Heart left ventricle (tissue), 16 donors: ENCODE data around the gene UNC45A. TPM values are rescaled to one million over a fixed set of nuclear protein-coding genes. Genes with fewer than 3 reads are reported as not detected.

Experiments
- ATAC-seq, 4 donors: fragments of 200-7000 bp; cut with Tn5 transposase; one replicate each; pipeline ENCODE4 v1.9.1; 2020 to 2022; ENCODE audit warnings: moderate library complexity in 4 of 4, mild to moderate bottlenecking in 3 of 4, moderate number of reproducible peaks in 1 of 4
- DNase-seq, 5 donors: peaks; one replicate each; pipeline ENCODE4 v3.0.0-alpha.2; 2020
- H3K27ac ChIP-seq, 12 donors: fragments of 200-600 bp; sonication (generic) in 4 of 12; one replicate each; pipeline versions ENCODE4 v1.5.0 to v1.8.0; 2016 to 2022; ENCODE audit warnings: mild to moderate bottlenecking in 2 of 12
- H3K27me3 ChIP-seq, 9 donors: fragments of 200-600 bp; sonication (generic) in 2 of 9; one replicate each; pipeline versions ENCODE4 v1.5.1 to v1.8.0; 2016 to 2022; ENCODE audit warnings: mild to moderate bottlenecking in 3 of 9
- H3K36me3 ChIP-seq, 9 donors: fragments of 200-600 bp; sonication (generic) in 2 of 9; one replicate each; pipeline versions ENCODE4 v1.5.0 to v1.8.0; 2018 to 2022; ENCODE audit warnings: mild to moderate bottlenecking in 2 of 9
- H3K4me1 ChIP-seq, 12 donors: fragments of 200-600 bp; sonication (generic) in 4 of 12; one replicate each; pipeline versions ENCODE4 v1.5.0 to v1.8.0; 2016 to 2022; ENCODE audit warnings: mild to moderate bottlenecking in 3 of 12
- H3K4me3 ChIP-seq, 12 donors: fragments of 200-600 bp; sonication (generic) in 4 of 12; one replicate each; pipeline versions ENCODE4 v1.5.0 to v1.8.0; 2017 to 2022; ENCODE audit warnings: mild to moderate bottlenecking in 9 of 12, moderate library complexity in 4 of 12
- H3K9me3 ChIP-seq, 12 donors: fragments of 200-600 bp; sonication (generic) in 4 of 12; one replicate each; pipeline versions ENCODE4 v1.5.0 to v1.8.0; 2016 to 2022; ENCODE audit warnings: mild to moderate bottlenecking in 1 of 12
- CTCF ChIP-seq, 12 donors: fragments of 200-600 bp; sonication (generic) in 4 of 12; IDR thresholded peaks; one replicate each; pipeline versions ENCODE4 v1.5.0 to v1.8.0; 2018 to 2022; ENCODE audit warnings: antibody characterized with exemption in 12 of 12, mild to moderate bottlenecking in 5 of 12
- POLR2A ChIP-seq, 2 donors: fragments of 450-650 bp; IDR thresholded peaks; one replicate each; pipeline ENCODE4 v1.6.1; 2017; ENCODE audit warnings: antibody characterized with exemption in 2 of 2, mild to moderate bottlenecking in 2 of 2, moderate library complexity in 2 of 2
- WGBS, 4 donors: extraction: QIAGEN DNeasy Blood & Tissue Kit in 2 of 4; methylation state at CpG; one replicate each; pipeline versions ENCODE4 v1.1.5 to v1.1.7; 2013 to 2018; 5-methylcytosine and 5-hydroxymethylcytosine counted together
- intact Hi-C, 10 donors: fragments of 100-400 bp; cut with DNase I; formaldehyde crosslinking; loops; one replicate each; pipeline versions ENCODE4 v1.11.1 to v1.14.2; 2022
- polyA plus RNA-seq, 2 donors: library from polyadenylated mRNA; stranded (reverse); fragments of 200-250 nt; gene quantifications; one replicate each; pipeline ENCODE4 v1.2.3, GENCODE V29; 2013
- total RNA-seq, 9 donors: library from RNA; depleted of rRNA in 2 of 9; stranded (reverse); fragments of >200 nt in 2 of 9; fragmentation: NEBNext Ultra II Directional in 3 of 9; extraction: Animal tissue kit (Norgen Biotek cat#: 25700) in 3 of 9; gene quantifications; one replicate each; pipeline versions ENCODE4 v1.1.0 to v1.2.4, GENCODE V29; 2016 to 2023
- donor health status: ischemic (EF 13 %, LVEDD 7.1; RV severe dilation, severe dysfunction).
- donor health status: healthy with polysubstance abuse.
- donor health status: DM: no; HTN: yes; CAD: no.
- donor health status: DM: no; HTN: no; CAD: no.
- donor health status: ischemic (EF 25% LVEDD 6.9; RV normal size, moderate dysfunction).
- donor health status: ischemic (EF 25% LVEDD 5.7; RV mildly dilated, moderate dysfunction).
- donor health status: healthy.
- donor health status: DM: yes; HTN: yes; CAD: no.
- donor health status: ischemic (EF 35%, LVEDD 5.7; RV mildly dilated, moderate dysfunction).
- donor health status: nonischemic (EF 11% LVEDD 7.7; RV severe dilation, severe dysfunction).
- donor health status: DM: yes; HTN: yes; CAD: no.
- donor health status: PGD.
- donor health status: ischemic (EF 29% LVEDD 5.4; RV normal size, mild dysfunction).
- donor health status: nonischemic (EF 23%, LVEDD 6.1; RV moderate dilation, normal function).

Gene UNC45A
- total and polyA plus RNA-seq, 11 donors, result 12.0 to 34.0 (median 21.9) TPM

DNA sequence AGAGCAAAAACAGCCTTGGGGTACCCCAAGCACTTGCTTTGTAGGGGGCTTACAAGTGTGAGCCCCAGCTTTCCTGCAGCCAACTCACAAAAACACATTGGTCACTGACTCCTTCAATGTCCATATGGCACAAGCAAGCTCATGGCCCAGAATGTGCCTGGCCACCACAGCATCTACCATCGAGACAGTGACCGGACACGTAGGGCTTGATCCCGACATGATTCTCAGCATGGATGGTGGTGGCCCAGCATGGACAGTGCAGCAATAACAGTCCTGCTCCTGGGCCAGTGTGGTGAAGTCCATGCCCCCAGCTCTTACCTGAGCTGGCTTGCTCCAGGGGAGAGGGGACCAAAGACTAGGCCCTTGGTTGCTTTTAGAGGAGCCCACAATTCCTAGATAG is 6.0 kb downstream of the UNC45A start:
- H3K9me3 ChIP-seq, result no peaks in the 10 kb centered on the region
- ATAC-seq, result no peak

DNA sequence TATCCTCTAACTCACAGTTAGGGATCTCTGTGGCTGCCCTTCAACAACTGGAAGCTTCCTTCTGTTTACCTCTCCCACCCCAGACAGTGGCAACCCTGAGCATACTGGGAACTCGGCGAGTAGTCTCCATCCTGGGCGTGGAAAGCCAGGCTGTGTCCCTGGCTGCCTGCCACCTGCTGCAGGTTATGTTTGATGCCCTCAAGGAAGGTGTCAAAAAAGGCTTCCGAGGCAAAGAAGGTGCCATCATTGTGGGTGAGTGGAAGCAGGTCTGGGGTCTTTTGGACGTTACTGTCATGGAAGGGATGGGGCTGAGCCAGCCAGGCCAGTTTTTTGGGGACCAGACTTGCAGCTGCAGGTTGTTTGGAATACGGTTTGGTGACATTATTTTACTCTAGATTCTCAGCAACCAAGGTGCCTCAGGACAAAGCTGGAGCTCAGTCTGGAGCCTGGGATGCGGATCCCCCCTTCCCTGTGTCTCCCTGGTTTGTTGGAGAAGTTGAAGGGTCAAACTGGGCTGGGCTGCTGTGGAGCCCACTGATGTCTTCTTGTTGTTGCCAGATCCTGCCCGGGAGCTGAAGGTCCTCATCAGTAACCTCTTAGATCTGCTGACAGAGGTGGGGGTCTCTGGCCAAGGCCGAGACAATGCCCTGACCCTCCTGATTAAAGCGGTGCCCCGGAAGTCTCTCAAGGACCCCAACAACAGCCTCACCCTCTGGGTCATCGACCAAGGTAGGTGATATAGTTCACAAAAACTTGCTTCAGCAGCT is 7.5 kb downstream of the UNC45A start:
- intact Hi-C loops, result no loop called here
- ATAC-seq (no peak), DNase-seq (no peak)
- H3K4me1 ChIP-seq, result no peaks in the 10 kb centered on the region
- H3K27me3 ChIP-seq, result no peaks in the 10 kb centered on the region
- no peak overlapping the region for H3K4me3 ChIP-seq
- no peak overlapping the region for H3K27ac ChIP-seq
- H3K9me3 ChIP-seq, result no peaks in the 10 kb centered on the region
- WGBS, 4 donors, result 87 to 93% (median 92%) methylated on average over 12 of the region's 12 CpGs
- H3K36me3 ChIP-seq, result peaks cover 3 to 100% (median 96%) of the 10 kb centered on the region in 9 donors
- no peak for TF ChIP-seq POLR2A (IDR thresholded peaks at IDR 0.05)
- TF ChIP-seq CTCF (IDR thresholded peaks at IDR 0.05), result no peak

More for the DNA sequence above, 6.0 kb downstream of the UNC45A start:
- WGBS, 4 donors, result 93 to 100% (median 96%) methylated on average over 1 to 4 of the region's 4 CpGs
- no peak for DNase-seq
- TF ChIP-seq POLR2A (IDR thresholded peaks at IDR 0.05) (no peak), CTCF (IDR thresholded peaks at IDR 0.05) (no peak)
- Histone ChIP-seq H3K27me3 (no peaks in the 10 kb centered on the region), H3K36me3 (peaks cover 3 to 97% (median 92%) of the 10 kb centered on the region in 9 donors), H3K27ac (no peak overlapping the region), H3K4me3 (no peak overlapping the region), H3K4me1 (peaks cover 0 to 12% (median 6%) of the 10 kb centered on the region in 12 donors)
- intact Hi-C loops, result no loop called here

- Histone ChIP-seq H3K27me3 (no peaks in the 10 kb centered on the region), H3K9me3 (no peaks in the 10 kb centered on the region), H3K27ac (no peak overlapping the region), H3K4me3 (no peak overlapping the region), H3K36me3 (peaks cover 5 to 100% (median 97%) of the 10 kb centered on the region in 9 donors), H3K4me1 (no peaks in the 10 kb centered on the region)
- DNase-seq, result no peak
- no peak for TF ChIP-seq POLR2A (IDR thresholded peaks at IDR 0.05)
- TF ChIP-seq CTCF (IDR thresholded peaks at IDR 0.05), result no peak
- WGBS, 4 donors, result 87 to 97% (median 92%) methylated on average over 7 of the region's 7 CpGs
- intact Hi-C loops, result no loop called here
- no peak for ATAC-seq
Measured at GRCh38 chr15:90945091-90945490, 10.0 kb downstream of the UNC45A start.

DNA sequence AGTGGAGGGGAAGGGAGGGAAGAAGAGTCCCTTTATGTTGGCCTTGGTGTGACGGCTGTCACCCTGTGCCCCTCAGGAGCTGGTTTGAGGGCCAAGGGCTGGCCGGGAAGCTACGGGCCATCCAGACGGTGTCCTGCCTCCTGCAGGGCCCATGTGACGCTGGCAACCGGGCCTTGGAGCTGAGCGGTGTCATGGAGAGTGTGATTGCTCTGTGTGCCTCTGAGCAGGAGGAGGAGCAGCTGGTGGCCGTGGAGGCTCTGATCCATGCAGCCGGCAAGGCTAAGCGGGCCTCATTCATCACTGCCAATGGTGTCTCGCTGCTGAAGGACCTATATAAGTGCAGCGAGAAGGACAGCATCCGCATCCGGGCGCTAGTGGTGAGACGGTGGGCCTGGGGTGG is 11.5 kb downstream of the UNC45A start:
- no peaks in the 10 kb centered on the region for H3K27me3 ChIP-seq
- H3K4me1 ChIP-seq, result no peaks in the 10 kb centered on the region
- peaks cover 4 to 100% (median 97%) of the 10 kb centered on the region in 9 donors for H3K36me3 ChIP-seq
- WGBS, 4 donors, result 93 to 96% (median 95%) methylated on average over 9 to 16 of the region's 16 CpGs
- ATAC-seq (no peak), DNase-seq (no peak)
- H3K9me3 ChIP-seq, result no peaks in the 10 kb centered on the region
- H3K27ac ChIP-seq, result no peak overlapping the region
- intact Hi-C loops, result no loop called here
- TF ChIP-seq POLR2A (IDR thresholded peaks at IDR 0.05) (no peak), CTCF (IDR thresholded peaks at IDR 0.05) (no peak)
- no peak overlapping the region for H3K4me3 ChIP-seq
